Nephron progenitor cell (in vitro differentiated cells): ENCODE results near the gene ARFGEF3.
"Not testable (repeated sequence)": the region's sequence is repeated elsewhere in the genome, so short reads cannot be mapped to it uniquely, and the experiment has no call there.

ENCODE experiments used
- DNase-seq: peaks from one replicate; pipeline ENCODE4 v3.0.0; 2021
- H3K27ac Mint-ChIP-seq: 2 replicates; pipeline ENCODE4 v1.8.0; 2021; ENCODE audit warnings: mild to moderate bottlenecking, moderate library complexity, mixed read lengths
- H3K27me3 Mint-ChIP-seq: 2 replicates; pipeline ENCODE4 v1.8.0; 2021; ENCODE audit warnings: mild to moderate bottlenecking, low read depth, mixed read lengths; ENCODE audit not compliant: poor library complexity
- H3K36me3 Mint-ChIP-seq: 2 replicates; pipeline ENCODE4 v1.8.0; 2021; ENCODE audit warnings: low read depth, mixed read lengths
- H3K4me1 Mint-ChIP-seq: 2 replicates; pipeline ENCODE4 v1.8.0; 2021; ENCODE audit warnings: mixed read lengths
- H3K4me3 Mint-ChIP-seq: 2 replicates; pipeline ENCODE4 v1.8.0; 2021; ENCODE audit warnings: mild to moderate bottlenecking, moderate library complexity, mixed read lengths
- H3K9me3 Mint-ChIP-seq: 2 replicates; pipeline ENCODE4 v1.8.0; 2021; ENCODE audit warnings: mild to moderate bottlenecking, moderate library complexity, mixed read lengths
- TF ChIP-seq, protein P1 (sequence below): fragments of 200-600 bp; sonication (generic); IDR thresholded peaks from 2 replicates; pipeline ENCODE4 v1.5.0; 2021; ENCODE audit warnings: antibody characterized with exemption

Gene ARFGEF3

DNA sequence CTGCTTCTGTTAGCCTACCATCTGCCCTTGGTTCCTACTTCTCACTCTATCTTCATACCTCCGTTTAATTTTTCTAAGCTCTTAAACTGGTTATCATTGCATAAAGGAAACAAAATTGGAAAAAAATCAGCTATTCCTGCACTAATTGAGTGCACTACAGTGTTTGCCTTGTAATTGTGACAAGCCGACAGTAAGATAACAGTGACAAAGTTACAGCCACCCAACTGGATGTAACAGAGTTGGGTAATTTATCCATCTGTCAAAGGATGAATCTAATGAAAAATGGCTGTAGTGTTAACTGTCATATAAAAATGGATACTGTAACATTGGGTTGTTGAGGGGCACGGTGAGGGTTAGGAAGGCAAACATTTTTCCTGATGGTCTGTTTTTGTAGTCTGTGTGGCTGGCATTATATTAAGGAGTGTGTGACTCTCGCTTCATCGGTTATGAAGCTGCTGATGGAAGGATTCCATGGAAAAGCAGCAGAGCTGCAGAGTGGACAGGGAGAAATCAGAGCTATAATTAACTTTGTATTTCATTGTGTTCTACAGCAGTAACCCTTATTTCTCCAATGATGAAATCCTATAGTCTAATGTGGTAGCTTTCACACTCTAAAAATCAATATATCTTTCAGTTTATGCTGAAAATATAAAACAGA lies 43.8 kb downstream of the ARFGEF3 start:
- Mint-ChIP-seq H3K4me3 (no peak overlapping the region), H3K27me3 (peaks cover 16% of the 10 kb centered on the region), H3K9me3 (peaks cover 11% of the 10 kb centered on the region), H3K4me1 (no peaks in the 10 kb centered on the region), H3K36me3 (no peaks in the 10 kb centered on the region), H3K27ac (no peak overlapping the region)
- no peak for DNase-seq
- TF ChIP-seq, protein P1, sequence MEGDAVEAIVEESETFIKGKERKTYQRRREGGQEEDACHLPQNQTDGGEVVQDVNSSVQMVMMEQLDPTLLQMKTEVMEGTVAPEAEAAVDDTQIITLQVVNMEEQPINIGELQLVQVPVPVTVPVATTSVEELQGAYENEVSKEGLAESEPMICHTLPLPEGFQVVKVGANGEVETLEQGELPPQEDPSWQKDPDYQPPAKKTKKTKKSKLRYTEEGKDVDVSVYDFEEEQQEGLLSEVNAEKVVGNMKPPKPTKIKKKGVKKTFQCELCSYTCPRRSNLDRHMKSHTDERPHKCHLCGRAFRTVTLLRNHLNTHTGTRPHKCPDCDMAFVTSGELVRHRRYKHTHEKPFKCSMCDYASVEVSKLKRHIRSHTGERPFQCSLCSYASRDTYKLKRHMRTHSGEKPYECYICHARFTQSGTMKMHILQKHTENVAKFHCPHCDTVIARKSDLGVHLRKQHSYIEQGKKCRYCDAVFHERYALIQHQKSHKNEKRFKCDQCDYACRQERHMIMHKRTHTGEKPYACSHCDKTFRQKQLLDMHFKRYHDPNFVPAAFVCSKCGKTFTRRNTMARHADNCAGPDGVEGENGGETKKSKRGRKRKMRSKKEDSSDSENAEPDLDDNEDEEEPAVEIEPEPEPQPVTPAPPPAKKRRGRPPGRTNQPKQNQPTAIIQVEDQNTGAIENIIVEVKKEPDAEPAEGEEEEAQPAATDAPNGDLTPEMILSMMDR, result no peak

GRCh38 chr6:138206862-138207261 lies 45.1 kb downstream of the ARFGEF3 start:
- no peak for DNase-seq
- H3K27me3 Mint-ChIP-seq, result peaks cover 12% of the 10 kb centered on the region
- H3K4me1 Mint-ChIP-seq, result no peaks in the 10 kb centered on the region
- H3K36me3 Mint-ChIP-seq, result no peaks in the 10 kb centered on the region
- TF ChIP-seq, protein P1, result no peak
- H3K27ac Mint-ChIP-seq, result no peak overlapping the region
- H3K9me3 Mint-ChIP-seq, result no peaks in the 10 kb centered on the region
- no peak overlapping the region for H3K4me3 Mint-ChIP-seq

DNA sequence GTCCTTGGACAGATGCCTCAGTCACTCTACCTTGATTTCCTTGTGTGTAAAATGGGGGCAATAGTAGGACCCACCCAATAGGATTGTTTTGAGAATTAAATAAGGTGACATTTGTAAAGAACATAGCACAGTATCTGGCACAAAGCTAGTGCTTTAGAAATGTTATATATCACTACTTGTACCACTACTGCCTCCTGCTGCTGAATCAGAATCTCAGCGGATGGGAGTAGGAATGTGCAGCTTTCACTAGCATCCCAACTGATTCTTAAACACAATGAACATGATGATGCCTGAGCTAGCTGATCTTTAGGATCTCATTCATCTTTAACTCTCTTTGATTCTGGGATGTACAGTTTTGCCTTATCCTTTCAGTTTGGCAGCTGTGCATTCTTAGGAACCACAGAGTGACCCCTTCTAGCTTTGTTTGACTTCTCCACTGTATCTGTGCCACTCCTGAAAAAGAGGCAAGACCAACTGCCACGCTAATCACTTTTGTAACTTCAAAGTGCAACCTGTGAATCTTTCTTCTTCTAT lies 49.4 kb downstream of the ARFGEF3 start:
- Mint-ChIP-seq H3K27ac (no peak overlapping the region), H3K36me3 (no peaks in the 10 kb centered on the region), H3K9me3 (no peaks in the 10 kb centered on the region), H3K27me3 (peaks cover 8% of the 10 kb centered on the region), H3K4me1 (no peaks in the 10 kb centered on the region), H3K4me3 (no peak overlapping the region)
- DNase-seq, result no peak
- TF ChIP-seq, protein P1, result no peak

DNA sequence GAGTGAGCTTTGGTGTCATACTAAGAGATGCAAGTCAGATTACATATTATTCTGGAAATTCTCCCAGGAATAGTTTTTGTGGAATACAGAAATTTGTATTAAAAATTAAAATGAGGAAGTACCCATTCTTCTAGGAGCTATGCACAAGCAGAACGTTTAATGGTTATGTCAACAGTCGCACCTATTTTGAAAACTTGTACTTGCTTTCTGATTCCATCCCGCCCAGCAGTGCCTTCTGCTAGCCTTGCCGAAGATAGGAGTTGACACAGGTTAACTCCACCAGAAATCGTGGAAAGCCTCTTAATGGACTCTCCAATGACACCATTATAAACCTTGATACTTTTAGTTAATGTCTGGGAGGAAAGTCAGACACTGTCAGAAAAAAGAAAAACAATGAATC lies 49.9 kb downstream of the ARFGEF3 start:
- H3K9me3 Mint-ChIP-seq, result no peaks in the 10 kb centered on the region

DNA sequence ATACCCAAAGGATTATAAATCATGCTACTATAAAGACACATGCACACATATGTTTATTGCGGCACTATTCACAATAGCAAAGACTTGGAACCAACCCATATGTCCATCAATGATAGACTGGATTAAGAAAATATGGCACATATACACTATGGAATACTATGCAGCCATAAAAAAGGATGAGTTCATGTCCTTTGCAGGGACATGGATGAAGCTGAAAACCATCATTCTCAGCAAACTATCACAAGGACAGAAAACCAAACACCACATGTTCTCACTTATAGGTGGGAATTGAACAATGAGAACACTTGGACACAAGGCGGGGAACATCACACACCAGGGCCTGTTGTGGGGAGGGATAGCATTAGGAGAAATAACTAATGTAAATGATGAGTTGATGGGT lies 50.8 kb downstream of the ARFGEF3 start:
- not testable (repeated sequence) for H3K4me3 Mint-ChIP-seq, H3K9me3 Mint-ChIP-seq, DNase-seq, H3K27ac Mint-ChIP-seq, H3K36me3 Mint-ChIP-seq, H3K4me1 Mint-ChIP-seq, H3K27me3 Mint-ChIP-seq

More for the DNA sequence above, 49.9 kb downstream of the ARFGEF3 start:
- Mint-ChIP-seq H3K27ac (no peak overlapping the region), H3K36me3 (no peaks in the 10 kb centered on the region), H3K4me1 (no peaks in the 10 kb centered on the region), H3K27me3 (peaks cover 8% of the 10 kb centered on the region), H3K4me3 (no peak overlapping the region)
- no peak for DNase-seq
- TF ChIP-seq, protein P1, result no peak

- no peaks in the 10 kb centered on the region for H3K4me1 Mint-ChIP-seq
- H3K27me3 Mint-ChIP-seq, result no peaks in the 10 kb centered on the region
- no peak overlapping the region for H3K4me3 Mint-ChIP-seq
- H3K9me3 Mint-ChIP-seq, result no peaks in the 10 kb centered on the region
- no peak overlapping the region for H3K27ac Mint-ChIP-seq
- no peak for DNase-seq
- TF ChIP-seq, protein P1, result no peak
- no peaks in the 10 kb centered on the region for H3K36me3 Mint-ChIP-seq
These were observed 53.5 kb downstream of the ARFGEF3 start for GRCh38 chr6:138215093-138215782.
